IMR-90 (cell line): ENCODE measurements around the gene ARMC8. TPM values are rescaled to one million over a fixed set of nuclear protein-coding genes. Genes with fewer than 3 reads are reported as not detected.

Experiments
- ATAC-seq: fragments of 200-7000 bp; cut with Tn5 transposase; 2 replicates; pipeline ENCODE4 v1.9.1; 2020; ENCODE audit warnings: low read depth, mild to moderate bottlenecking, moderate library complexity
- BruUV-seq: library from RNA; stranded (reverse); fragments of 400-500 nt; replicated peaks from 2 replicates; lab custom pipeline; 2021; lab: Mats Ljungman, UMichigan
- CTCF ChIA-PET: fragments of 300-600 bp; formaldehyde crosslinking; extraction: SDS; loops from one replicate; lab custom pipeline; 2021; ENCODE audit warnings: antibody characterized with exemption; lab: Yijun Ruan, JAX
- POLR2A ChIA-PET: fragments of 300-600 bp; sonication (Branson Sonifier 250); formaldehyde crosslinking; loops from one replicate; lab custom pipeline; 2022; ENCODE audit warnings: antibody characterized with exemption; ENCODE audit not compliant: unreplicated experiment; lab: Charles Lee
- DNase-seq: peaks from one replicate; pipeline ENCODE4 v3.0.0; 2013
- H2AFZ ChIP-seq: replicated peaks from 2 replicates; pipeline ENCODE3; 2013; ENCODE audit warnings: low read length, mild to moderate bottlenecking; ENCODE audit not compliant: poor library complexity
- H2AK5ac ChIP-seq: 2 replicates; pipeline ENCODE4 v1.6.1; 2013; ENCODE audit warnings: low read depth, low read length, inconsistent platforms
- H2AK9ac ChIP-seq: replicated peaks from 2 replicates; pipeline ENCODE3; 2013; ENCODE audit warnings: mild to moderate bottlenecking, low read depth, low read length, moderate library complexity; ENCODE audit not compliant: poor library complexity
- H2BK120ac ChIP-seq: 2 replicates; pipeline ENCODE4 v1.6.1; 2013; ENCODE audit warnings: low read depth, low read length, inconsistent platforms
- H2BK15ac ChIP-seq: 3 replicates; pipeline ENCODE4 v1.6.1; 2013; ENCODE audit warnings: low read depth, low read length, inconsistent platforms
- H2BK20ac ChIP-seq: 2 replicates; pipeline ENCODE4 v1.6.1; 2013; ENCODE audit warnings: low read depth, mild to moderate bottlenecking, inconsistent platforms, low read length, moderate library complexity
- H2BK5ac ChIP-seq: 2 replicates; pipeline ENCODE4 v1.6.1; 2013; ENCODE audit warnings: mild to moderate bottlenecking, low read depth, low read length, inconsistent platforms; ENCODE audit not compliant: poor library complexity, severe bottlenecking
- H3K14ac ChIP-seq: replicated peaks from 2 replicates; pipeline ENCODE4 v1.6.1; 2013; ENCODE audit warnings: low read depth, low read length, inconsistent platforms
- H3K18ac ChIP-seq: 2 replicates; pipeline ENCODE4 v1.6.1; 2013; ENCODE audit warnings: low read depth, low read length, control low read depth
- H3K23ac ChIP-seq: 2 replicates; pipeline ENCODE4 v1.6.1; 2013; ENCODE audit warnings: low read depth, low read length, inconsistent platforms
- H3K27ac ChIP-seq: 2 replicates; pipeline ENCODE4 v1.5.1; 2013; ENCODE audit warnings: mild to moderate bottlenecking, control low read depth, low read length; ENCODE audit not compliant: insufficient read depth
- H3K27me3 ChIP-seq: 2 replicates; pipeline ENCODE4 v1.6.1; 2013; ENCODE audit warnings: low read length; ENCODE audit not compliant: control insufficient read depth, insufficient read depth
- H3K36me3 ChIP-seq: 2 replicates; pipeline ENCODE4 v1.6.1; 2013; ENCODE audit warnings: low read length, mixed read lengths; ENCODE audit not compliant: control insufficient read depth, insufficient read depth
- H3K4ac ChIP-seq: 2 replicates; pipeline ENCODE4 v1.6.1; 2013; ENCODE audit warnings: low read depth, low read length, inconsistent platforms
- H3K4me1 ChIP-seq: 2 replicates; pipeline ENCODE4 v1.6.1; 2013; ENCODE audit warnings: low read length, mixed read lengths; ENCODE audit not compliant: control insufficient read depth, insufficient read depth
- H3K4me2 ChIP-seq: 2 replicates; pipeline ENCODE4 v1.6.1; 2013; ENCODE audit warnings: low read depth, mild to moderate bottlenecking, control low read depth, low read length, moderate library complexity
- H3K4me3 ChIP-seq: 2 replicates; pipeline ENCODE4 v1.5.1; 2013; ENCODE audit warnings: low read depth, mild to moderate bottlenecking, control low read depth, low read length, moderate library complexity; ENCODE audit not compliant: insufficient read depth
- H3K56ac ChIP-seq: 2 replicates; pipeline ENCODE4 v1.6.1; 2013; ENCODE audit warnings: low read length, inconsistent platforms; ENCODE audit not compliant: insufficient read depth; ENCODE audit errors: extremely low read depth
- H3K79me1 ChIP-seq, 2 experiments: 2 replicates each; pipeline ENCODE4 v1.6.1; 2013; ENCODE audit warnings: low read length in 2 of 2, inconsistent platforms in 1 of 2, low read depth in 1 of 2
- H3K9ac ChIP-seq: 2 replicates; pipeline ENCODE4 v1.6.1; 2013; ENCODE audit warnings: low read depth, low read length, control low read depth
- H3K9me1 ChIP-seq: 2 replicates; pipeline ENCODE4 v1.6.1; 2013; ENCODE audit warnings: low read length, inconsistent platforms; ENCODE audit not compliant: insufficient read depth
- H3K9me3 ChIP-seq: 2 replicates; pipeline ENCODE4 v1.6.1; 2013; ENCODE audit warnings: low read length; ENCODE audit not compliant: control insufficient read depth, insufficient read depth
- H4K20me1 ChIP-seq: 2 replicates; pipeline ENCODE4 v1.6.1; 2013; ENCODE audit warnings: low read length, inconsistent platforms; ENCODE audit not compliant: insufficient read depth
- H4K5ac ChIP-seq: 2 replicates; pipeline ENCODE4 v1.6.1; 2013; ENCODE audit warnings: mild to moderate bottlenecking, low read depth, low read length, control low read depth
- H4K8ac ChIP-seq, 2 experiments: 2 replicates each; pipeline ENCODE4 v1.6.1; 2013; ENCODE audit warnings: low read depth in 2 of 2, low read length in 2 of 2, control low read depth in 1 of 2, inconsistent platforms in 1 of 2
- H4K91ac ChIP-seq: 2 replicates; pipeline ENCODE4 v1.6.1; 2013; ENCODE audit warnings: low read depth, low read length, inconsistent platforms; ENCODE audit not compliant: insufficient read depth
- CEBPB ChIP-seq: IDR thresholded peaks from 2 replicates; pipeline ENCODE4 v1.6.1; 2012; ENCODE audit warnings: low read depth, low read length, improper control_type of control experiment
- CHD1 ChIP-seq: IDR thresholded peaks from 2 replicates; pipeline ENCODE4 v1.6.1; 2012; ENCODE audit warnings: low read depth, low read length, improper control_type of control experiment
- ELK1 ChIP-seq: fragments of 150-350 bp; IDR thresholded peaks from 2 replicates; pipeline ENCODE4 v1.6.1; 2016; ENCODE audit warnings: low read depth, mild to moderate bottlenecking, low read length, moderate library complexity, borderline replicate concordance
- FOS ChIP-seq: fragments of 150-350 bp; IDR thresholded peaks from 2 replicates; pipeline ENCODE4 v1.6.1; 2016; ENCODE audit warnings: low read depth, low read length
- MAFK ChIP-seq: IDR thresholded peaks from 2 replicates; pipeline ENCODE4 v1.6.1; 2012; ENCODE audit warnings: low read depth, low read length, improper control_type of control experiment
- MAZ ChIP-seq: IDR thresholded peaks from 2 replicates; pipeline ENCODE4 v1.6.1; 2012; ENCODE audit warnings: low read depth, mild to moderate bottlenecking, low read length, improper control_type of control experiment, moderate library complexity, borderline replicate concordance
- MXI1 ChIP-seq: IDR thresholded peaks from 2 replicates; pipeline ENCODE4 v1.6.1; 2012; ENCODE audit warnings: low read depth, mild to moderate bottlenecking, low read length, moderate library complexity, borderline replicate concordance
- NFE2L2 ChIP-seq: fragments of 150-350 bp; IDR thresholded peaks from 2 replicates; pipeline ENCODE4 v1.6.1; 2016; ENCODE audit warnings: low read depth, mild to moderate bottlenecking, low read length
- POLR2A ChIP-seq: IDR thresholded peaks from 2 replicates; pipeline ENCODE4 v1.6.1; 2012; ENCODE audit warnings: mild to moderate bottlenecking, low read depth, low read length
- RAD21 ChIP-seq: IDR thresholded peaks from 2 replicates; pipeline ENCODE4 v1.6.1; 2012; ENCODE audit warnings: low read length, improper control_type of control experiment
- RCOR1 ChIP-seq: IDR thresholded peaks from 2 replicates; pipeline ENCODE4 v1.6.1; 2012; ENCODE audit warnings: mild to moderate bottlenecking, low read length, improper control_type of control experiment; ENCODE audit not compliant: insufficient replicate concordance
- RFX5 ChIP-seq: IDR thresholded peaks from 2 replicates; pipeline ENCODE4 v1.8.0; 2012; ENCODE audit warnings: low read depth, mild to moderate bottlenecking, low read length, moderate library complexity
- SMC3 ChIP-seq: fragments of 150-350 bp; IDR thresholded peaks from 2 replicates; pipeline ENCODE4 v1.6.1; 2016; ENCODE audit warnings: low read depth, mild to moderate bottlenecking, antibody characterized with exemption, low read length, moderate library complexity
- USF2 ChIP-seq: fragments of 150-350 bp; IDR thresholded peaks from 2 replicates; pipeline ENCODE4 v1.6.1; 2017; ENCODE audit warnings: mild to moderate bottlenecking, antibody characterized with exemption, low read length, low read depth
- WGBS, 2 experiments: methylation state at CpG; one replicate each; pipeline versions ENCODE4 v1.1.5 to v1.1.7; 2013; ENCODE audit warnings: missing lambda C conversion rate in 2 of 2; ENCODE audit not compliant: insufficient read length in 1 of 2; ENCODE audit errors: extremely low coverage in 2 of 2; 5-methylcytosine and 5-hydroxymethylcytosine counted together
- dilution Hi-C: fragments of 300-500 bp; cut with HindIII; formaldehyde crosslinking; loops from one replicate; pipeline ENCODE4 v1.14.3; 2018; ENCODE audit warnings: low sequenced_read_pairs; ENCODE audit not compliant: unreplicated experiment
- in situ Hi-C: fragments of 300-500 bp; cut with MboI; formaldehyde crosslinking; loops from 3 replicates; pipeline ENCODE4 v1.14.3; 2019; ENCODE audit warnings: low sequenced_read_pairs, inconsistent platforms, mixed read lengths
- intact Hi-C: fragments of 100-400 bp; cut with micrococcal nuclease; formaldehyde crosslinking; loops from 2 replicates; pipeline ENCODE4 v1.10.0; 2022
- polyA plus RNA-seq, 3 experiments: library from polyadenylated mRNA; depleted of rRNA; stranded (reverse); fragments of >200 nt; gene quantifications; 2 replicates each; pipeline ENCODE4 v1.2.3, GENCODE V29; 2012; ENCODE audit warnings: low replicate concordance in 1 of 3
- total RNA-seq: library from RNA; depleted of rRNA; stranded (reverse); fragments of >200 nt; gene quantifications from 2 replicates; pipeline ENCODE4 v1.2.3, GENCODE V29; 2012

ARMC8 gene
- total and polyA plus RNA-seq, 2 of the 4 experiments (the other 2 are of a cell fraction): 39.1 to 75.1 TPM

GRCh38 chr3:138197058-138197457 is 10.0 kb downstream of the ARMC8 start:
- no peaks in the 10 kb centered on the region for H3K9me3 ChIP-seq
- H3K4me1 ChIP-seq: no peaks in the 10 kb centered on the region
- POLR2A ChIA-PET: no interaction called here
- 100% methylated on average over 3 of the region's 5 CpGs; no CpG with 5 or more reads in 1 of the 2 experiments for WGBS, 2 experiments
- H2BK20ac ChIP-seq: no peak overlapping the region
- no peak overlapping the region for H3K4ac ChIP-seq
- dilution Hi-C loops (no loop called here), intact Hi-C loops (no loop called here), in situ Hi-C loops (no loop called here)
- H3K18ac ChIP-seq: no peak overlapping the region
- no peak overlapping the region for H2AK9ac ChIP-seq
- H2BK15ac ChIP-seq: no peak overlapping the region
- no peak overlapping the region for H3K4me2 ChIP-seq
- H3K36me3 ChIP-seq: no peaks in the 10 kb centered on the region; the same call in 1 of the 2 replicates
- H2BK120ac ChIP-seq: no peak overlapping the region
- H3K14ac ChIP-seq: no peak overlapping the region
- H3K56ac ChIP-seq: no peak overlapping the region
- CTCF ChIA-PET: interaction anchor here (0.6 to 1.0 kb wide), 2 partner anchors 73 to 1309 kb away, joined by 3 to 7 read pairs; no protein-coding TSS in a partner anchor
- H3K27me3 ChIP-seq: no peaks in the 10 kb centered on the region
- H4K8ac ChIP-seq: no peak overlapping the region
- no peak overlapping the region for H3K4me3 ChIP-seq
- H3K9ac ChIP-seq: no peak overlapping the region
- no peak overlapping the region for H2AFZ ChIP-seq
- TF ChIP-seq RFX5 (no peak), FOS (no peak), RAD21 (no peak), USF2 (no peak), NFE2L2 (no peak), ELK1 (no peak), RCOR1 (no peak), CEBPB (no peak), CHD1 (no peak), SMC3 (no peak), MXI1 (no peak), MAZ (no peak), MAFK (no peak), POLR2A (no peak)
- peaks cover 7% of the 10 kb centered on the region for H3K9me1 ChIP-seq
- DNase-seq (peak; percentile 50), ATAC-seq (peak; percentile 89)
- peaks cover 11 to 57% of the 10 kb centered on the region in 2 experiments for H3K79me1 ChIP-seq
- peaks cover 57% of the 10 kb centered on the region for H4K20me1 ChIP-seq
- no peak overlapping the region for H4K91ac ChIP-seq
- BruUV-seq: no TSS peak
- no peak overlapping the region for H2BK5ac ChIP-seq
- H3K27ac ChIP-seq: no peak overlapping the region
- H3K23ac ChIP-seq: no peak overlapping the region
- H2AK5ac ChIP-seq: no peak overlapping the region
- no peak overlapping the region for H4K5ac ChIP-seq
